Endothelial cell of umbilical vein (primary cell): ENCODE data around the gene MTCH1.

Experiments
- EZH2 ChIP-seq: IDR thresholded peaks from 2 replicates; pipeline ENCODE4 v1.6.1; 2012; ENCODE audit warnings: borderline replicate concordance, low read depth, mild to moderate bottlenecking, moderate library complexity, low read length, inconsistent platforms; ENCODE audit not compliant: severe bottlenecking
- FOS ChIP-seq: IDR thresholded peaks from 2 replicates; pipeline ENCODE4 v1.6.1; 2011; ENCODE audit warnings: mild to moderate bottlenecking, low read length, moderate library complexity, borderline replicate concordance; ENCODE audit not compliant: insufficient read depth
- MAX ChIP-seq: IDR thresholded peaks from 2 replicates; pipeline ENCODE4 v1.6.1; 2011; ENCODE audit not compliant: insufficient read depth, insufficient read length
- POLR2A ChIP-seq: IDR thresholded peaks from 2 replicates; pipeline ENCODE4 v1.6.1; 2012; ENCODE audit warnings: low read depth, mild to moderate bottlenecking, control low read depth, low read length
- TF ChIP-seq, protein P1 (sequence below), 2 donors: IDR thresholded peaks; 1 replicate in 1 of 2; 2 replicates in 1 of 2; pipeline ENCODE4 v1.5.1; 2011; ENCODE audit warnings: low read length in 2 of 2, mild to moderate bottlenecking in 2 of 2, moderate library complexity in 2 of 2, control low read depth in 1 of 2, inconsistent platforms in 1 of 2, low read depth in 1 of 2; ENCODE audit not compliant: insufficient read depth in 1 of 2; ENCODE audit errors: extremely low read depth in 1 of 2

GRCh38 chr6:37032239-37032638 lies 46.2 kb upstream of the MTCH1 start:
- TF ChIP-seq, protein P1, sequence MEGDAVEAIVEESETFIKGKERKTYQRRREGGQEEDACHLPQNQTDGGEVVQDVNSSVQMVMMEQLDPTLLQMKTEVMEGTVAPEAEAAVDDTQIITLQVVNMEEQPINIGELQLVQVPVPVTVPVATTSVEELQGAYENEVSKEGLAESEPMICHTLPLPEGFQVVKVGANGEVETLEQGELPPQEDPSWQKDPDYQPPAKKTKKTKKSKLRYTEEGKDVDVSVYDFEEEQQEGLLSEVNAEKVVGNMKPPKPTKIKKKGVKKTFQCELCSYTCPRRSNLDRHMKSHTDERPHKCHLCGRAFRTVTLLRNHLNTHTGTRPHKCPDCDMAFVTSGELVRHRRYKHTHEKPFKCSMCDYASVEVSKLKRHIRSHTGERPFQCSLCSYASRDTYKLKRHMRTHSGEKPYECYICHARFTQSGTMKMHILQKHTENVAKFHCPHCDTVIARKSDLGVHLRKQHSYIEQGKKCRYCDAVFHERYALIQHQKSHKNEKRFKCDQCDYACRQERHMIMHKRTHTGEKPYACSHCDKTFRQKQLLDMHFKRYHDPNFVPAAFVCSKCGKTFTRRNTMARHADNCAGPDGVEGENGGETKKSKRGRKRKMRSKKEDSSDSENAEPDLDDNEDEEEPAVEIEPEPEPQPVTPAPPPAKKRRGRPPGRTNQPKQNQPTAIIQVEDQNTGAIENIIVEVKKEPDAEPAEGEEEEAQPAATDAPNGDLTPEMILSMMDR (IDR thresholded peaks at IDR 0.05; ENCODE audit: extremely low read depth in 1 of 2, insufficient read depth in 1 of 2, low read depth in 1 of 2, low read length in 2 of 2), result no peak
- no peak for TF ChIP-seq POLR2A
- TF ChIP-seq EZH2, result no peak
- no peak for TF ChIP-seq MAX
- TF ChIP-seq FOS, result no peak
